Vagina (tissue), 2 donors: ENCODE measurements around the gene REG1A.

Source experiments
- POLR2A ChIP-seq, 2 donors: fragments of 450-650 bp; IDR thresholded peaks; one replicate each; pipeline ENCODE4 v1.6.1; 2017; ENCODE audit warnings: antibody characterized with exemption in 2 of 2, mild to moderate bottlenecking in 2 of 2, moderate library complexity in 2 of 2
- TF ChIP-seq, protein P1 (sequence below), 3 experiments: fragments of 450-650 bp in 2 of 3; fragments of 200-600 bp in 1 of 3; sonication (generic) in 1 of 3; IDR thresholded peaks; one replicate each; pipeline ENCODE4 v1.5.1; 2017 to 2019; ENCODE audit warnings: antibody characterized with exemption in 3 of 3, mild to moderate bottlenecking in 2 of 3, moderate library complexity in 2 of 3

DNA sequence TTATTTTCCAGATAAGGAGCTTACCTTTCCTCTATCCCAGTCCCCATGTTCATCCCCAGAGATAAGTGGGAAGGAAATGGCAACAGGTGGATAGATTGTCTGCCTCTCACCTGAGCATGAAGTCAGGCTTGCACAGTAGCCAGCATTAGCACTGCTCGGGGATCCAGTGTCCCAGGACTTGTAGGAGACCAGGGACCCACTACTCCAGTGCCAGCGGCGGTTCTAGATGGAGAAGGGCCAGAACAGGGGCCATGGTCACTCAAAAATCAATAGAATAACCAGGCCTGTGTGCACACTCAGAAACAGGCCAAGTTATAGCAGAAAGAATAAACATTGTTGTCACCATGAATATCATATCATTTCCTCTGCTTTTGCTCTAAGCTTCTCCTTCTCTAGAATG is 34.9 kb upstream of the REG1A start:
- TF ChIP-seq, protein P1, sequence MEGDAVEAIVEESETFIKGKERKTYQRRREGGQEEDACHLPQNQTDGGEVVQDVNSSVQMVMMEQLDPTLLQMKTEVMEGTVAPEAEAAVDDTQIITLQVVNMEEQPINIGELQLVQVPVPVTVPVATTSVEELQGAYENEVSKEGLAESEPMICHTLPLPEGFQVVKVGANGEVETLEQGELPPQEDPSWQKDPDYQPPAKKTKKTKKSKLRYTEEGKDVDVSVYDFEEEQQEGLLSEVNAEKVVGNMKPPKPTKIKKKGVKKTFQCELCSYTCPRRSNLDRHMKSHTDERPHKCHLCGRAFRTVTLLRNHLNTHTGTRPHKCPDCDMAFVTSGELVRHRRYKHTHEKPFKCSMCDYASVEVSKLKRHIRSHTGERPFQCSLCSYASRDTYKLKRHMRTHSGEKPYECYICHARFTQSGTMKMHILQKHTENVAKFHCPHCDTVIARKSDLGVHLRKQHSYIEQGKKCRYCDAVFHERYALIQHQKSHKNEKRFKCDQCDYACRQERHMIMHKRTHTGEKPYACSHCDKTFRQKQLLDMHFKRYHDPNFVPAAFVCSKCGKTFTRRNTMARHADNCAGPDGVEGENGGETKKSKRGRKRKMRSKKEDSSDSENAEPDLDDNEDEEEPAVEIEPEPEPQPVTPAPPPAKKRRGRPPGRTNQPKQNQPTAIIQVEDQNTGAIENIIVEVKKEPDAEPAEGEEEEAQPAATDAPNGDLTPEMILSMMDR (IDR thresholded peaks at IDR 0.05) = no peak
- no peak for TF ChIP-seq POLR2A (IDR thresholded peaks at IDR 0.05)
